Suprapubic skin (tissue), 3 donors: ENCODE results near the gene REPS2.

Experiments
- CTCF ChIP-seq, 2 donors: fragments of 200-600 bp in 1 of 2; fragments of 450-650 bp in 1 of 2; sonication (generic) in 1 of 2; IDR thresholded peaks; one replicate each; pipeline ENCODE4 v1.5.1; 2016 to 2019; ENCODE audit warnings: antibody characterized with exemption in 2 of 2, mild to moderate bottlenecking in 1 of 2, moderate library complexity in 1 of 2
- POLR2AphosphoS5 ChIP-seq, 3 donors: sonication (generic); formaldehyde crosslinking; IDR thresholded peaks; one replicate each; pipeline ENCODE4 v1.6.1; 2017; ENCODE audit warnings: antibody characterized with exemption in 3 of 3

- TF ChIP-seq CTCF (IDR thresholded peaks at IDR 0.05) (no peak), POLR2AphosphoS5 (IDR thresholded peaks at IDR 0.05) (no peak)
These were observed 11.9 kb downstream of the REPS2 start for GRCh38 chrX:16958356-16958755.
